ENCODE measurements around the gene COL4A2. TPM values are rescaled to one million over a fixed set of nuclear protein-coding genes. Genes with fewer than 3 reads are reported as not detected.

Gene COL4A2
- total RNA-seq, 4 donors from 2014 or later = 97.6 to 193 (median 131) TPM

DNA sequence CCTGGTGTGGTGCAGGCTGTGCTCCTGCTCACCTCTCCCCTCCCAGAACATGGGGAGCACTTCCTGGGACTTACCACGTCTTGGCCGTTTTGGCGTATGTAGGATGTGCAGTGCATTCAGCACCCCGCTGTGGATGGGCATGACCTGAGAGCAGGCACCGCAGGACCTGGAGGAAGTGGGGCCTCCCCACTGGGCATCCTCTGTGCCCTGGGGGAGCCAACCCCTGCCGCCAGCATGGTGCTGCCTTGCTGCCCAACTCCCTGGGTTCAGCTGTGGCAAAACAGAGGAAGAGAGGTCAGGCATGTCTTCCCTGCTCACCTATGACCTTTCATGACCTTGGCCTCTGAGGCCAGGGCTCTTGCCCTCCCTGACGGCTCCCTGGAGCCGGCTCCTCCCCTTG lies 150.9 kb downstream of the COL4A2 start:
- intact Hi-C loops (cut with DNase I) = no loop called here
- TF ChIP-seq, protein P1, sequence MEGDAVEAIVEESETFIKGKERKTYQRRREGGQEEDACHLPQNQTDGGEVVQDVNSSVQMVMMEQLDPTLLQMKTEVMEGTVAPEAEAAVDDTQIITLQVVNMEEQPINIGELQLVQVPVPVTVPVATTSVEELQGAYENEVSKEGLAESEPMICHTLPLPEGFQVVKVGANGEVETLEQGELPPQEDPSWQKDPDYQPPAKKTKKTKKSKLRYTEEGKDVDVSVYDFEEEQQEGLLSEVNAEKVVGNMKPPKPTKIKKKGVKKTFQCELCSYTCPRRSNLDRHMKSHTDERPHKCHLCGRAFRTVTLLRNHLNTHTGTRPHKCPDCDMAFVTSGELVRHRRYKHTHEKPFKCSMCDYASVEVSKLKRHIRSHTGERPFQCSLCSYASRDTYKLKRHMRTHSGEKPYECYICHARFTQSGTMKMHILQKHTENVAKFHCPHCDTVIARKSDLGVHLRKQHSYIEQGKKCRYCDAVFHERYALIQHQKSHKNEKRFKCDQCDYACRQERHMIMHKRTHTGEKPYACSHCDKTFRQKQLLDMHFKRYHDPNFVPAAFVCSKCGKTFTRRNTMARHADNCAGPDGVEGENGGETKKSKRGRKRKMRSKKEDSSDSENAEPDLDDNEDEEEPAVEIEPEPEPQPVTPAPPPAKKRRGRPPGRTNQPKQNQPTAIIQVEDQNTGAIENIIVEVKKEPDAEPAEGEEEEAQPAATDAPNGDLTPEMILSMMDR (IDR thresholded peaks at IDR 0.05) = no peak
- no peak for TF ChIP-seq POLR2A (IDR thresholded peaks at IDR 0.05)
- no peak overlapping the region for H3K27ac ChIP-seq
- no peaks in the 10 kb centered on the region for H3K9me3 ChIP-seq
- no peak for DNase-seq
- no peaks in the 10 kb centered on the region for H3K4me1 ChIP-seq
- no peak overlapping the region for H3K4me3 ChIP-seq (replicated peaks in 1 of 3)
- 87 to 93% methylated on average over 7 of the region's 8 CpGs for WGBS, 2 donors
- H3K27me3 ChIP-seq = no peaks in the 10 kb centered on the region
- H3K36me3 ChIP-seq = peaks cover 22 to 28% of the 10 kb centered on the region in 2 donors

DNA sequence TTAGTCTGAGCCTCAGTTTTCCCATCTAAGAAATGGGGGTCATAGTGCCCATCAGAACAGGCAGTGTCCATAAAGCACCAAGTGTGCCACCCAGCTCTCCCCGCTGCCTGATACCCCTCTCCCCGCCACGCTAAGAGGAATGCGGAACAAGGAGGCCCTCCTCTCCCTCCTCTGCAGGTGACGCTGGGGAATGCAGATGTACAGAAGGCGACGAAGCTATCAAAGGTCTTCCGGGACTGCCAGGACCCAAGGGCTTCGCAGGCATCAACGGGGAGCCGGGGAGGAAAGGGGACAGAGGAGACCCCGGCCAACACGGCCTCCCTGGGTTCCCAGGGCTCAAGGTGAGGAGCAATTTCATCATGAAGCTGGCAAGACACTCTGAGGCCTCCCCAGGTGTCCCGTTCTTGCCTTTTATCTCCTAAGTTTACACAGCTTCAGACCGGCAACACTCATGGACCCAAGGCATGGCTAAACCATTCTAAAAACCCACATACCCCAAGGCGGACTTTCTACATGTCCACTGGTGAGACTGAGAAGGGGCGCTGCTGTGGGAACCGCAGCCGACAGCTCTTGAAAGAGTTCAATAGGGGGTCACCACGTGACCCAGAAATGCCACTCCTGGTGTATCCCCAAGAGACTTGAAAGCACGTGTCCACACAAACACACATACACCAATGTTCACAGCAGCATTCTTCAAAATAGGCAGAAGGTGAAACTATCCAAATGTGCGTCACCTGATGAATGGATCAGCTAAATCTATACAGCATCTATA lies 151.7 kb downstream of the COL4A2 start:
- Histone ChIP-seq H3K36me3 (peaks cover 28 to 30% of the 10 kb centered on the region in 2 donors), H3K4me1 (no peaks in the 10 kb centered on the region), H3K27me3 (no peaks in the 10 kb centered on the region), H3K27ac (no peak overlapping the region), H3K9me3 (no peaks in the 10 kb centered on the region), H3K4me3 (replicated peaks in 1 of 3) (no peak overlapping the region)
- WGBS, 2 donors = 74 to 76% methylated on average over 22 of the region's 22 CpGs
- intact Hi-C loops (cut with DNase I) = no loop called here
- TF ChIP-seq POLR2A (IDR thresholded peaks at IDR 0.05) = no peak
- TF ChIP-seq, protein P1 (IDR thresholded peaks at IDR 0.05) = no peak
- DNase-seq = no peak

GRCh38 chr13:110462091-110462490 lies 155.0 kb downstream of the COL4A2 start:
- H3K4me3 ChIP-seq (replicated peaks in 1 of 3) = no peak overlapping the region
- no peak for DNase-seq
- 90 to 94% methylated on average over 15 of the region's 15 CpGs for WGBS, 2 donors
- TF ChIP-seq, protein P1 (IDR thresholded peaks at IDR 0.05) = no peak
- TF ChIP-seq POLR2A (IDR thresholded peaks at IDR 0.05) = no peak
- no peak overlapping the region for H3K27ac ChIP-seq
- H3K4me1 ChIP-seq = no peaks in the 10 kb centered on the region
- no peaks in the 10 kb centered on the region for H3K9me3 ChIP-seq
- intact Hi-C loops (cut with DNase I) = loop anchor here (10.0 kb wide), 1 partner anchor 353 kb away; no protein-coding TSS in a partner anchor
- H3K27me3 ChIP-seq = no peaks in the 10 kb centered on the region
- peaks cover 31 to 55% of the 10 kb centered on the region in 2 donors for H3K36me3 ChIP-seq

- WGBS, 2 donors = 63 to 67% methylated on average over 8 of the region's 8 CpGs
- H3K4me1 ChIP-seq = no peaks in the 10 kb centered on the region
- H3K9me3 ChIP-seq = no peaks in the 10 kb centered on the region
- H3K4me3 ChIP-seq (replicated peaks in 1 of 3) = no peak overlapping the region
- intact Hi-C loops (cut with DNase I) = loop anchor here (10.0 kb wide), 1 partner anchor 352 kb away; no protein-coding TSS in a partner anchor
- no peak for DNase-seq
- H3K27me3 ChIP-seq = no peaks in the 10 kb centered on the region
- peaks cover 37 to 59% of the 10 kb centered on the region in 2 donors for H3K36me3 ChIP-seq
- TF ChIP-seq POLR2A (IDR thresholded peaks at IDR 0.05) = no peak
- TF ChIP-seq, protein P1 (IDR thresholded peaks at IDR 0.05) = no peak
- no peak overlapping the region for H3K27ac ChIP-seq
Observed at GRCh38 chr13:110463156-110463555, 156.1 kb downstream of the COL4A2 start.

DNA sequence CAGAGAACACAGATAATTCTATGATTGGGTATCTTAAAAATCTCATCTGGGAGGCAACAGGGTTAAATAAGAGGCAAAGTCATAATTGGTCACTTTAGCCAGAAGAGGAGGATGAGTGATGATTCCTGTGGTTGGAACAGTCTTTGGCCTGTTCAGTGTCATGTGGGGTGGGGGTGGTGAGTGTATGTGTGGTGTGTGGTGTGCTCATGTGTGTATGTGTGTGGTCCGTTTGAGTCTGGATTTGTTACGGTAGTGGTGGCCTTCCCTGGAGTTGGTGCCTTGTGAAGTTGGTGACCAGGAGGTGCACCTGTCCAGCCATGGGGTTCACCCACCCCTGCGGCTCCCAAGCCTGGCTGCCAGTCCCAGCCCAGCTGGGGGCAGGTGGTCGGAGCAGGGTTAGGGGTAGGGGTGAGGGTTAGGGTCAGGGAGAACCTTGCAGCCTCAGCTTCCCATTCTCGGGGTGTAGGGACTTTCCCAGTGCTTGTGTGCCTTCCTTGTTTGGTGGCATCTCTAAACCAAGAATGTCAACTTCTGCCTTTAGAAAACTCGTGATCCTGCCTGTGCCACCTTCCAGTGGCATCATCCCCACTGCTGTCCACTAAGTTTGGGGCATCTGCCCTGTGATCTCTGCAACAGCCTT lies 156.9 kb downstream of the COL4A2 start:
- DNase-seq = no peak
- TF ChIP-seq POLR2A (IDR thresholded peaks at IDR 0.05) = no peak
- TF ChIP-seq, protein P1 (IDR thresholded peaks at IDR 0.05) = no peak
- intact Hi-C loops (cut with DNase I) = loop anchor here (10.0 kb wide), 1 partner anchor 351 kb away; no protein-coding TSS in a partner anchor
- peaks cover 38 to 67% of the 10 kb centered on the region in 2 donors for H3K36me3 ChIP-seq
- 84 to 85% methylated on average over 2 to 6 of the region's 6 CpGs for WGBS, 2 donors
- H3K27ac ChIP-seq = no peak overlapping the region
- no peak overlapping the region for H3K4me3 ChIP-seq (replicated peaks in 1 of 3)
- no peaks in the 10 kb centered on the region for H3K9me3 ChIP-seq
- H3K27me3 ChIP-seq = no peaks in the 10 kb centered on the region
- H3K4me1 ChIP-seq = no peaks in the 10 kb centered on the region
